Measurements from ENCODE around the gene SLC45A2. TPM values are rescaled to one million over a fixed set of nuclear protein-coding genes. Genes with fewer than 3 reads are reported as not detected.

SLC45A2 gene
- total RNA-seq, 4 donors from 2014 or later: 0.26 TPM; not detected in 3

DNA sequence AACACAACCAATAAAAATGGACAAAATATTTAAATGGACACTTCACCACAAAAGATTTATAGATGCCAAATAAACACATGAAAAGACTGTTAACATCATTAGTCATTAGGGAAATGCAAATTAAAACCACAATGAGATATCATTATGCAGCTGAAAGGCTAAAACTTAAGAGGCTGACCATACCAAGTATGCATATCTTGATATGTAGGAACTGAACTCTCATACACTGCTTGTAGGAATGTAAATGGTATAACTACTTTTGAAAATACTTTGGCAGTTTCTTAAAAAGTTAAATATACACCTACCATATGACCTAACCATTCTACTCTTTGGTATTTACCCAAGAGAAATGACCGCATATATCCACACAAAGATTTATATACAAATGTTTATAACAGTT is 79.1 kb downstream of the SLC45A2 start:
- H3K27ac ChIP-seq (replicated peaks in 1 of 4): no peak overlapping the region
- DNase-seq (ENCODE audit: extremely low spot score): no peak
- no peaks in the 10 kb centered on the region for H3K36me3 ChIP-seq
- no peak for TF ChIP-seq POLR2AphosphoS5 (IDR thresholded peaks at IDR 0.05)
- no peak for TF ChIP-seq CTCF (IDR thresholded peaks at IDR 0.05)
- TF ChIP-seq EP300 (IDR thresholded peaks at IDR 0.05): no peak
- no peak for TF ChIP-seq POLR2A (IDR thresholded peaks at IDR 0.05; ENCODE audit: low read depth)
- H3K9me3 ChIP-seq: peaks cover 0 to 26% (median 18%) of the 10 kb centered on the region in 4 donors
- H3K4me1 ChIP-seq: no peaks in the 10 kb centered on the region
- no peak overlapping the region for H3K4me3 ChIP-seq
- 91% methylated on average over 1 of the region's 1 CpG for WGBS
- H3K27me3 ChIP-seq: no peaks in the 10 kb centered on the region
- intact Hi-C loops (cut with DNase I): no loop called here

DNA sequence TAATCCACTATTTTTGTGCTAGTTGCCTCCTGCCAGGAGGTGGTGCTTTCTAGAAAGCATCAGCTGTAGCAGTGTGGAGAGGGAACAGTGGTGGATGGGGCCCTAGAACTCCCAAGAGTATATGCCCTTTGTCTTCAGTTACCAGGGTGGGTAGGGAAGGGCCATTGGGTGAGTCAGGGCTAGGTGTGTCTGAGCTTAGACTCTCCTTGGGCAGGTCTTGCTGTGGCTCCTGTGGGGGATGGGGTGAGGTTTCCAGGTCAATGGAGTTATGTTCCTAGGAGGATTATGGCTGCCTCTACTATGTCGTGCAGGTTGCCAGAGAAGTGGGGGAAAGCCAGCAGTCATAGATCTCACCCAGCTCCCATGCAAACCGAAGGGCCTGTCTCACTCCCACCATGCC is 81.4 kb downstream of the SLC45A2 start:
- Histone ChIP-seq H3K36me3 (no peaks in the 10 kb centered on the region), H3K4me1 (no peaks in the 10 kb centered on the region), H3K27me3 (no peaks in the 10 kb centered on the region), H3K27ac (replicated peaks in 1 of 4) (no peak overlapping the region), H3K4me3 (no peak overlapping the region), H3K9me3 (peaks cover 0 to 26% (median 18%) of the 10 kb centered on the region in 4 donors)
- no peak for TF ChIP-seq POLR2A (IDR thresholded peaks at IDR 0.05; ENCODE audit: low read depth)
- no peak for TF ChIP-seq CTCF (IDR thresholded peaks at IDR 0.05)
- TF ChIP-seq EP300 (IDR thresholded peaks at IDR 0.05): no peak
- TF ChIP-seq POLR2AphosphoS5 (IDR thresholded peaks at IDR 0.05): no peak
- no peak for DNase-seq (ENCODE audit: extremely low spot score)
- intact Hi-C loops (cut with DNase I): no loop called here
- WGBS: 83% methylated on average over 2 of the region's 2 CpGs

- 75% methylated on average over 1 of the region's 1 CpG for WGBS
- Histone ChIP-seq H3K27me3 (no peaks in the 10 kb centered on the region), H3K27ac (replicated peaks in 1 of 4) (no peak overlapping the region), H3K4me3 (no peak overlapping the region), H3K36me3 (no peaks in the 10 kb centered on the region), H3K9me3 (peaks cover 0 to 13% (median 6%) of the 10 kb centered on the region in 4 donors), H3K4me1 (no peaks in the 10 kb centered on the region)
- intact Hi-C loops (cut with DNase I): no loop called here
- no peak for DNase-seq (ENCODE audit: extremely low spot score)
- TF ChIP-seq CTCF (IDR thresholded peaks at IDR 0.05) (no peak), POLR2AphosphoS5 (IDR thresholded peaks at IDR 0.05) (no peak), POLR2A (IDR thresholded peaks at IDR 0.05; ENCODE audit: low read depth) (no peak), EP300 (IDR thresholded peaks at IDR 0.05) (no peak)
Measured at GRCh38 chr5:33901156-33901555, 83.3 kb downstream of the SLC45A2 start.

Small RNA genes within 50 kb of the gene (small RNA-seq; reads per million reads assigned to genes)
- 0 reads per million in 3 donors for gene AC139783.1

Other genes with a start within 250 kb of the SLC45A2 start
- gene ADAMTS12, start 92.7 kb downstream of the SLC45A2 start, total RNA-seq: 1 to 10 TPM; 2.3 to 6.0 (median 4.2) TPM
- gene RXFP3, start 48.3 kb downstream of the SLC45A2 start, total RNA-seq: not detected
- 10 to 100 TPM in 2 of 4 donors, 1 to 10 TPM in 2; 6.1 to 12.7 (median 9.5) TPM for gene AMACR, start 23.4 kb upstream of the SLC45A2 start, total RNA-seq
- gene C1QTNF3, start 58.5 kb upstream of the SLC45A2 start, total RNA-seq: 10 to 100 TPM in 3 of 4 donors, 1 to 10 TPM in 1; 4.8 to 32.8 (median 18.1) TPM